Right kidney (tissue), 1 donor: Measurements from ENCODE around the gene MORN4.
"Not testable (repeated sequence)": the region's sequence is repeated elsewhere in the genome, so short reads cannot be mapped to it uniquely, and the experiment has no call there.

Experiments used
- DNase-seq: peaks from one replicate; pipeline ENCODE4 v3.0.0-alpha.2; 2016

MORN4 gene

DNA sequence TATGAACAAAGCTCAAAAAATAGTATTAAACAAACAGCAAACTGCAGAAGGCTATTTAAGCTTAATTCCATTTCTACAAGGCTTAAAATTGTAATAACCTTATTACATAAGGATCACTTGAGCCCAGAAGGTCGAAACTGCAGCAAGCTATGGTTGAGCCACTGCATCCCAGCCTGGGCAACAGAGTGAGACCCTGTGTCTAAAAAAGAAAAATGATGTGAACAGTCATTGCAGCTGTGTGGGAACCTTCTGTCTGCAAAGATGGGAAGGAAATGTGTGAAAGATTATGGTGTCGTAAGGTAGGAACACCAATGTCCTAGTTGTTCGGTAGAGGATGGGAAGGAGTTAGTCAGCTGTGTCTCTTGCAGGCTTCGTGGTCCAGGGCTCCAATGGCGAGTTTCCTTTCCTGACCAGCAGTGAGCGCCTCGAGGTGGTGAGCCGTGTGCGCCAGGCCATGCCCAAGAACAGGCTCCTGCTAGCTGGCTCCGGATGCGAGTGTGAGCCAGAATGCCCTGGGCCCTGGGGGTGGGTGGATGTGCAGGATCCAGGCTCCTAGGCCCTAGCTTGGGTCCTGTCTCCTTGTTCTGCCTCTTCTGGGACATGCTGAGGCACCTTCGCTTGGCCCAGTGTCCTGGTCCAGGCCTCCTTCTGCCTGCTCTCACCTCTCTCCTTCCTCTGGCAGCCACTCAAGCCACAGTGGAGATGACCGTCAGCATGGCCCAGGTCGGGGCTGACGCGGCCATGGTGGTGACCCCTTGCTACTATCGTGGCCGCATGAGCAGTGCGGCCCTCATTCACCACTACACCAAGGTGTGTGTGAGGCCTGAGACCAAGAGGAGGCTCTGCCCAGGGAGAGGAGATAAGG, 34.7 kb downstream of the MORN4 start:
- no peak for DNase-seq

DNA sequence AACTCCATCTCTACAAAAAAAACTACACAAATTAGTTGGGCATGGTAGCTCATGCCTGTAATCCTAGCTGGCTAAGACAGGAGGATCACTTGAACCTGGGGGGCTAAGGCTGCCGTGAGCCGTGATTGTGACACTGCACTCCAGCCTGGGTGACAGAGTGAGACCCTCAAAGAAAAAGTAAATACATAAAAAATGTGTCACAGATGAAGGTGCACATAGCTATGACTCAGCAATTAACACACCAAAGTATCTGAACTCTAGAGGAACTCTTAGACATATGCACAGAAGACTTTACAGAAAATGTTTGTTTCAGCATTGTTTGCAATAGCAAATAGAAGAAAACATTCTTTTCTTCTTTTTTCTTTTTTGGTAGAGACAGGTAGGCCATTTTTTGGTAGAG, 35.5 kb downstream of the MORN4 start:
- no peak for DNase-seq

DNA sequence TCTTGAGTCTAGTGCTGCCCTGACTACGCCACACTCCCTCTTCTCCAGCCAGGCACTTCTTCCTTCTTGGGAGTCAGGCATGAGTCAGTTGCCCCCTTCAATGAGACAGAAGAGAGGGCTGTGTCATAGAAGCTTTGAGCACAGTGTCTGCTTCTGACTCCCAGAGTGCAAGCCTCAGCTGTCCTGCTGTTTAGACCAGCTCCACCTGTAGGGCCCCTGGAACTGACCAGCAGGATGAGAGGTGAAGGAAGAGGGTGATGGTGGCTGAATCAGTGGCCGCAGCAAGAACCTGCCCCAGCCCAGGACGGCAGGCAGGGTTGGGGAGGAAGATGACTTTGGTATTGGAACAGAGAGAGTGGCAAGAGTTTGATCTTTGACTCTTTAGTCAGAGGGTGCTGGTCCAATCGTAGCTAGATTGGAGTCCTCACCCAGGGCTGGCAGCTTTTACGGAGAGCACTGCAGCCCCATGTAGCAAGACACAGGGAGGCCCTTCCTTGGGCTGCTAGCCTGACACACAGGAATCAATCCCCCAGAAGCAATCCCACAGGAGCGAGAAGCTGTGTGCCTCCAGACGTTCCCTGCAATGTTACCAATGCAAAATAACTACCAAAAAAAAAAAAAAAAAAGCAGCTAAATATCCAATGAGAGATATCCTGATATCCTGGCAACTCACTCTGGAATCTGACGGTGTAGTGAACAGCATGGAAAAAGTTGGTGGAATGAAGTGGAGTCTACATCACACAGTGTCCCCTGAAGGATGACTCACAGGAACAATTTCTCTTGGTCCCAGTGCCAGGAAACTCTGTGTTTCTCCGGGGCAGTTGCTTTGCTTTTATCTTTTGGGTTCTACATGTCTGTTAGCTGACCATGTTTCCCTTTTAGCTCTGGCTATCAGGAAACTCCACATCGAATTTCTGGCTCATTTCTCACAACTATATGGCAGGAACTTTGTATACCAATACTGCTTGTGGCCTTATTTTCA, 36.9 kb downstream of the MORN4 start:
- DNase-seq, result no peak

DNA sequence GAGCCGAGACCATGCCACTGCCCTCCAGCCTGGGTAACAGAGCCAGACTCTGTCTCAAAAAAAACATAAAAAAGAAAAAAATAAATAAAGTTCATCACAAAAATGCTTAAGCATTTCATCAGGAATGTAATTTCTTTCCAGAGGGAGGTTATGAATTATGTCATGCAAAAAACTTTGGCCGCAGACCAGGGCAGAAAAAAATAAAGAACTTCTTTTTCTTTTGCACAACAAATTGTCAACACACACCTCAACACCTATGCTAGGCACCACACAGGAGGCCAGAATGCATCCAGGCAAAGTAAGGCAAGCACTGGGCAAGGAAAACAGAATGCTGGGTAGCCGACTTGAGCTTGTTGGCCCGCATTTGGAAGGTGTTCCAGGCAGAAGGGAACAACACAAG, 39.9 kb downstream of the MORN4 start:
- no peak for DNase-seq

DNA sequence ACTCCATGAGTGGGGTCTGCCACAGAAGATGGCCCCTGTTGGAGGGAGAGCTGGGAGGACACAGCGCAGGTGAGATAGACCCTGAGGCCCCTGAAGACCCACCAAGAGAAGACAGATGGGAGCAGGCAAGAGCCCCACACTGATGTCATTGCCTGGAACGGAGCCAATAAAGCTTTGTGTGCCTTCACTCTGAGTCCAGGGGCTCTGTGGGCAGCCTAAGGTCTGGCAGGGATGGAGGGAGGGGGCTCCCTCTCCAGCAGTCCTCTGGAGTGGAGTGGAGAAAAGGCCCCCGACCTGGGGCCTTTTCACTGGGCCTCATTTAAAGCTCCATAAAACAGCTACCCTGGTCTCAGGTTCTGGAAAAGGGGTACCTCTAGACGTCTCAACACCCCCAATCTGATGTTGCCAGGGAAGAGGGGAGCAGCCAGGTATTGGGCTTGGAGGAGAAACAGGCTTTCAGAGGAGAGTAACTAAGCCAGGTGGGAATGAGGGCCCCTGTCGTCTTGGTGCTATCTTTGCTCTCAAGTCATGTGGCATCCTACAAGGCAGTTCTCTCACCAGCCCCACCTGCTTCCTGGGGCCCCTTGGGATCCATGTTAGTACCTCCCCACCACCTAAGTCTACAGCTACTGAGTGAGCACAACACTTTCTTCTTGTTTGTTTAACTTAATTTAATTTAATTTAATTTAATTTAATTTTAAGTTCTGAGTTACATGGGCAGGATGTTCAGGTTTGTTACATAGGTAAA, 42.4 kb downstream of the MORN4 start:
- DNase-seq, result no peak

DNA sequence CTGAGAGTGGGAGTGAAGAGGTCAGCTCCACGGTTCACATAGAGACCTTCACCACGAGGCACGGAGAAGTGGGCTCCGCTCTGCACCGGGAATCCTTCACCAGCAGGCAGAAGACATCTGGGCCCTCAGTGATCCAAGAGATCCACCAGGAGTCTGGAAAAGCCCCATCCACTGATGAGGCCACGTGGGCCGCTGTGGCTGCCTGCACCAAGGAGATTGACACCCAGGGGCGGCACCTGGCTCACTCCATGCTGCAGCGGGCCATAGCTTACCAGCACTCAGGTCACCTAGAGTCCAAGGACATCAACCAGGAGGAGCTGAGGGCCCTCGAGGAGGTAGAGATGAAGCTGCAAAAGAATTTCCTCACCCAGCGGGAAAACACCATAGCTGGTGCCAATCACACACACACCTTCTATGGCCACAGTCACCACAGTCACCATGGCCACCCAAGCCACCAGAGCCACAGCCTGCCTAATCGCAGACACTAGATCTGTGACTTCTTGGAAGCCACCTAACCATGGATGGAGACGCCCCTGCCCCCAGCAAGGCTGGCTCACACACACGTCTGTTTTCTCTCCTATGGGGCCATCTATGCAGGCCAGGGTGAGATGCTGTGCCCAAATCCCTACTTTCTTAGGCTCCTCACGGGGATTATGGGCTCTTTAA, 43.1 kb downstream of the MORN4 start:
- no peak for DNase-seq

DNA sequence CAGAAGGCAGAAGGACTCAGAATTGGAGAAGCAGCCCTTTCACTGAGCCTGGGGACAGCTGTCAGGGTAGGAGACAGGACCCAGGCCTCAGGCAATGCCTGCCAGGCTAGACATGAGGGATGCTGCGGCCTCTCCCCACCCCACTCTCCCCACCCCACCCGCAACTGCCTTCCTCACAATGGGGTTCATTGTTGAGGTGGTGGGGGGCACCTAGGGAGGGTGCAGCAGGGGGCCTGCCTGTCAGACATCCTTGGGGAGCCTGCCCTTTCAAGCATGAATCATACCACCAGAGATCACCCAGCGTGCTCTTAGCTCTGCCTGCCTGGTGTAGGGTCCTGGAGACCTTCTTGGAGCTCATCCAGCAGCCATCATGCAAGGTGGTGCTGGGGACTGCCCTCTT, 43.8 kb downstream of the MORN4 start, which contains the start of gene C10orf62:
Gene C10orf62, plus strand, starts transcription at position 243 of the 400 bp plus-strand sequence. CDS start 177 bp downstream, outside the sequence.
- DNase-seq, result no peak

DNA sequence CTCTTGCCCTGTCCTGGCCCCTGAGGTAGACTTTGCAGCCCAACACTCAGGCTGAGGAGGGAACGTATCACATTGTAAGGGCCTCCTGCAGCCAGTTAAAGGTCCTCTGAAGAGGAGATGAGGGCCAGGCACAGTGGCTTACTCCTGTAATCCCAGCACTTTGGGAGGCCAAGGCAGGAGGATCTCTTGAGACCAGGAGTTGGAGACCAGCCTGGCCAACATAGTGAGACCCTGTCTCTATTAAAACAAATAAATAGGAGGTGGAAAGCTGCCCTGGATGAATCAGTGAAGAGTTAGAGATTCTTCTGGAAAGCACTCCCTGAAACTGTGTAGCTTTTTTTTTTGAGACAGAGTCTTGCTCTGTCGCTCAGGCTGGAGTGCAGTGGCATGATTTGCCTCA, 46.1 kb downstream of the MORN4 start:
- no peak for DNase-seq

DNA sequence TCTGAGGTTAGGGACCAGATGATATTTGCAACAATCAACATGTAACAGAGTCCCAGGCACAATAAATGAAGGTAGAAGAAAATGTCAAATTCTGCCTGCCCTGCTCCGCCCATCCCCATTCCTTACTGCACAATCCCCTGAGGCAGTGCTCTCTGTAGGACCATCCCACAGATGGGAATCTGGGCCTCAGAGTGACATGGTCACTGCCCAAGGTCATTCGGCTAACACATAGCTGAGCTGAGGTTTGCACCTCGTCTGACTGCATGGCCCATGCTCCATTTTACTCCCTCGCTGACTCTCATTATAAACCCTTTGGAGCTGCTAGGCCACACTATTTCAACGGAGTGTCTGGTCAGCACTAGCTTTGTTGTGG, 47.9 kb downstream of the MORN4 start:
- DNase-seq, result no peak

DNA sequence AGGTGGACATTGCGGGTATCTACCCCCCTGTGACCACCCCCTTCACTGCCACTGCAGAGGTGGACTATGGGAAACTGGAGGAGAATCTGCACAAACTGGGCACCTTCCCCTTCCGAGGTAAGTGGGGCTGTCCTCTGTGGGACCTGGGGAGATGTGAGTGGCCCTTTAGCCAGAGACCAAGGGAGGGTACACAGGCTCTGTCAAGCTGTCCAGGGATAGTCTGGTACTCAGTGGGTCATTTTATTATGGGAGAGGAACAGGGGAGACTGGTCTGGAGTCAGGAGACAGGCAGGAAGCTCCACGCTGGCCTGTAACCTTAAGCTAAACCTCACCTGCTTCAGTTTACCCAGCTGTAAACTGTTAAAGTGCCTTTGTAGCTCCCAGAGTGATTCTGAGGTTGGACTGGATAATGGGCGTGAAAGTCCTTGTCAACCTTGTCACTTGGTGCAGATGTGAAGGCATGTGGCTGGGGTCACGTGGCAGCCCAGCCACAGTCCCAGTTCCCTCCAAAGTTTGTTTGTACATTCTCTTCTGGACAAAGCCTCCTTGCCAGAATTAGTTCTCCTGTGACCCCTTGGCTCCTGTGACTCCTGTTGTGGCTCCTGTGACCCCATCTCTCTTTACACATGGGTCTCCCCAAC, 48.4 kb downstream of the MORN4 start:
- DNase-seq, result peak; percentile 22

DNA sequence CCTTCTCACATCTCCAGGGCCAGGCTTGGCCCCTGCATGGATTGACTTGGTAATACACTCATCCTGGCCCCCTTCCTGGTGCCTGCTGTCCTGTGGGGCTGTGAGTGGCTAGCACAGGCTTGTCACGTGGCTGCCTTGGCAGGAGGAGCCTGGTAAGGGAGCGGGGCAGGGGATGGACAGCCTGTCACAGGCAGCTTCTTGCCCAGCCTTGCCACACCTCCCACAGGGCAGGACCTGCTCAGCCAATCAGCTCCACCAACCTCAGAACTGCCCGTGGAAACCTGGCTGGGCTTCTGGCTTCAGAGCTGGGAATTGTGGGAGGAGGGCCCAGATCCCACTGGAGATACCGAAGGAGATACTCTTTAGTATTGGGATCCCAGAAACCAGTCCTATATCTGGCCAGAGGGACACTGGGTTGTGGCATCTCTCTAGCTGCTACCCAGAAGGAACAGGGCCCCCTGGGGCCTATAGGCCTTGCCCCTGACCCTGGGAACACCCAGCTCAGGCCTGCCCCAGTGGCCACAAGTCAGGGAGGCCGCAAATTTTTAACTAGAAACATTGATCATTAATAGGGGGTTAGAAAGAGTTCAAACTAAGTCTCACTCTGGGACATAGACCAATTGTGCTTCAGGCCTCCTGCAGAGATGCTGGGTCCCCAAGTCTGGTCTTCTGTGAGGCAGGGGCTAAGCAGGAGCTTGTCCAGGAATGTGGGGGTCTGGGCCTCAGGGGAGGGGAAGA, 49.1 kb downstream of the MORN4 start, which contains the start of gene HOGA1:
Gene HOGA1, plus strand, starts transcription at position 330 of the 738 bp plus-strand sequence. Its CDS starts 315 bp downstream, at position 645.
- peak; percentile 72 for DNase-seq

DNA sequence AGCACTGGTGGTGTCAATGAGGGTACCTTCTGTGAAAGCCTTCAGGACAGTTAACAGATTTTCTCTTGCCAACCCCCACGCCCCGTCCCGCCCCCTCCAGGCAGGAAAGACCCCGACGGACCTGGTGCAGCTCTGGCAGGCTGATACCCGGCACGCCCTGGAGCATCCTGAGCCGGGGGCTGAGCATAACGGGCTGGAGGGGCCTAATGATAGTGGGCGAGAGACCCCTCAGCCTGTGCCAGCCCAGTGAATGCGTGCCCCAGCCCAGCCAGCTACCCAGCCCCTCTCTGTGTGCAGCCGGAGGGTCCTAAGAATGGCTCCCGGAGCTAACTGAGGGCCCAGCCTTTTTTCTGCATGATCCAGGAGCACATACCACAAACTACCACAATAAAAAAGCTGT, 49.8 kb downstream of the MORN4 start:
- DNase-seq, result no peak

DNA sequence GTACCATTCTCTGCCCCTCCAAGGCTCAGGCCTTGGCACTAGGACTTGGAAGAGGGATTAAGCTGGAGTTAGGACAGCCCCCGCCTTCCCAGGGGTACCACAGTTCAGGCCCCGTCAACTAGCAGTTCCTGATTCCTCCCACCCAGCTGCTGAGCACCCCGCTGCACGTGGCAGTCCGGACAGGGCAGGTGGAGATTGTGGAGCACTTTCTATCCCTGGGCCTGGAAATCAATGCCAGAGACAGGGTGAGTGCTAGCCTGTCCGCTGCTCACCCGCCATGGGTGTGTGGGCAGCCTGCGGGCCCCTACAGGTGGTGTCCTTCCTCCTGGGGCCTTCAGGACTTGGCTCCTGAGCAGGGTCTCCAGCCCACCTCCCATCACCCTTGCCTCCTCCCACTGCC, 51.1 kb downstream of the MORN4 start:
- DNase-seq, result no peak

DNA sequence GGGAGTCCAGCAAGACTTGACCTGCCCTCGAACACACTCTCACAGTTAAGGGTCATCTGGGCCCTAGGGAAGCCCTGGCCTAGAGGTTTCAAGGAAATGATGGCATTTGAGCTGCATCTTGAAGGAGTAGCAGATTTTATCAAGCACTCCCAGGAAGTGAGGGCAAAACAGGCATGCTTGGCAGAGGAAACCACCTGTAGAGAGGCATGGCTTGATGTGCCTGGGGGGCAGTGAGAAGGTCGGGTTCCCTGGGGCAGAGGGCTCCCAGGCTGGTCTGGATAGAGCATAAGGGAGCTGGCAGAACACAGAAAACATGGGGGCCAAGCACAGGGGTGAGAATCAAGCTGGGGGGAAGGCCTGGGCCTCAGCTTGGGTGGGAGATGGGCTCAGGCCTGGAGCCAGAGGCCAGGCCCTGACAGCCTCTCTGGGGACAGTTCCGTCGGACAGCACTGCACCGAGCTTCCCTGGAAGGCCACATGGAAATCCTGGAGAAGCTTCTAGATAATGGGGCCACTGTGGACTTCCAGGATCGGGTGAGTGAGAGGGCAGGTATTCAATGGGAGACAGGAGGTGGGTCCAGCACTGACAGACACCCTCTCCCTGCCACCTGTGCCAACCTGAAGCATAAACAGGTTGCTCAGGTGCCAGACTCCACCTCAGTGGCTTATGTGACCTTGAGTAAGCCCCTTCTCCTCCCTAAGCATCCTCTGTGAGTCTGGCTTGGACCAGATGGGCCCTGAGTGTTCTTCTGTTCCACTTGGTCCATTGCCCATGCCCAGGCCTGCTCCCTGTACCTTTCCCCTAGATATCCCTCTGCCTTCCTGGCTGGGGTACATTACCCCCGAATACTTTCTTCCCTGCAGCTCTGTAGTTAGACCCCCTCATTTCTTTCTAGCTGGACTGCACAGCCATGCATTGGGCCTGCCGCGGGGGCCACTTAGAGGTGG, 52.6 kb downstream of the MORN4 start:
- DNase-seq, result no peak

DNA sequence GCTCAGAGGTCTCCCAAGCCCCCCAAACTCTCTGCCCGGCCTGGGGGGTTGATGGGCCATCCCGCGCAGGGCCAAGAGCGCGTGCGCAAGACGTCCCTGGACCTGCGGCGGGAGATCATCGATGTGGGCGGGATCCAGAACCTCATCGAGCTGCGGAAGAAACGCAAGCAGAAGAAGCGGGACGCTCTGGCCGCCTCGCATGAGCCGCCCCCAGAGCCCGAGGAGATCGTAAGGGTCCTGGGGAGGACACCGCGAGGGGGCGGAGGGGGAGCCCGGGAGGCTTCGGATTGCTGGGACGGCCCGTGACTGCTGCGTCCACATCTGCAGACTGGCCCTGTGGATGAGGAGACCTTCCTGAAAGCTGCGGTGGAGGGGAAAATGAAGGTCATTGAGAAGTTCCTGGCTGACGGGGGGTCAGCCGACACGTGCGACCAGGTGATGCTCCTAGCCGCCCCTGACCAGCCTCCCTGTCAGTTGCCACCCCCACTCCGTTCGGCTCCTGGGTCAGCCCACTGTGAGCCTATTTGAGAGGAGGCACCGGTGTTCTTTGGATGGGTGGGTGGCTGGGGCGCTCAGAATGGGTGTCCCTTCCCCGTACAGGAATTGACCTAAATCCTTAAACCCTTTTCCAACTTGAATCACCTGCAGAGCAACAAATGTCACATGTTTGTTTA, 55.0 kb downstream of the MORN4 start:
- no peak for DNase-seq

DNA sequence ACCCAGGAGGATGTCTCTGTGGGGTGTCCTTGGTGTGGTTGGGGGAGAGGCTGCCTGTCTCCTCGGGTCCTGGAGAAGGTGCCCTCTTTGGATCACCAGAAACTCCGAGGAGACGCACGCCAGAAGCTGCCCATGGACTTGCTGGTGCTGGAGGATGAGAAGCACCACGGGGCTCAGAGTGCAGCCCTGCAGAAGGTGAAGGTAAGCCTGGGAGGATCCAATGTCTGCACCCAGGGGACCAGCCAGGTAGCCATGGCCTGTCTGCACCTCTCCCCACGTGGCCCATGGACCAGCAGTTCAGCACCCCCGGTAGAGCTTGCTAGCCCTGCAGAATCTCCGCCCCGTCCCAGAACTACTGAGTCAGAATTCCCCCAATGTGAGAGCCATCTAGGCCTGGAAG, 55.6 kb downstream of the MORN4 start:
- no peak for DNase-seq

DNA sequence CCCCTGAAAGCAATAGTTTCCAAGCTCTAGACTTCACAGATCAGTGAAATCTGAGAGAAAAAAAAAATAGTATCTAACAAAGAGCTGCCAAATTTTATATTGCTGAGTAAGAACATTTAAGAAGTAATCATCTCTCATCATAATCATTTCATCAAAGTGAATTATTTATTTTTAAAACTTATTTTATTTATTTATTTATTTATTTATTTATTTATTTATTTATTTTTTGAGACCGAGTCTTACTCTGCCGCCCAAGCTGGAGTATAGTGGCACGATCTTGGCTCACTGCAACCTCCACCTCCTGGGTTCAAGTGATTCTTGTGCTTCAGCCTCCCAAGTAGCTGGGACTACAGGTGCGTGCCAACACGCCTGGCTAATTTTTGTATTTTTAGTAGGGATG, 56.8 kb downstream of the MORN4 start:
- DNase-seq, result not testable (repeated sequence)

DNA sequence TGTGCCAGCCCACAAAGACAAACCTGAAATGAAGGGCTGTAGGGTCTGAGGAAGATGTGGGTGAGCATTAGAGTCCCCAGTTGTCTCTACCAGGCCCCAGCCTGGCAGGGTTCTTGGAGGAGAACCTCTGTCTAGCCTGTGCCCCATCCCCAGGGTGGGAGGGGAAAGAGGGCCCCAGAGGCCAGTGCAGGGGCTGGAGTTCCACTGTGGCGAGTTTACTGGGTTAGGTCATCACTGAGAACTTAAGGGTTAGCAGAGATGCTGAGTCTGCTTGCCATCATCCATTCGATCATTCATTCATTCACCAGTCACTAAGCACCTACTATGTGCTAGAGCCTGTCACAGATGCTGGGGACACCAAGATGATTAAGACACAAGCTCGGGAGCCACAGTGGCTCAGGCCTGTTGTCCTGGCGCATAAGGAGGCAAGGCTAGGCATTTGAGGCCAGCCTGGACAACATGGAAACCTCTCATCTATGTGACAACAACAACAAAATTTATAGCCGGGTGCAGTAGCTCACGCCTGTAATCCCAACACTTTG, 58.1 kb downstream of the MORN4 start:
- peak; percentile 25 for DNase-seq
